ENCODE results near the gene SEL1L2.

- no peak for TF ChIP-seq CTCF (IDR thresholded peaks at IDR 0.05)
- no peak for TF ChIP-seq POLR2A (IDR thresholded peaks at IDR 0.05)
Observed at GRCh38 chr20:13996265-13996664, 5.9 kb upstream of the SEL1L2 start.

All from sigmoid colon (tissue), 3 donors.